ENCODE measurements around the gene PCDHA5.
"Not testable (repeated sequence)": the region's sequence is repeated elsewhere in the genome, so short reads cannot be mapped to it uniquely, and the experiment has no call there.

PCDHA5 gene

DNA sequence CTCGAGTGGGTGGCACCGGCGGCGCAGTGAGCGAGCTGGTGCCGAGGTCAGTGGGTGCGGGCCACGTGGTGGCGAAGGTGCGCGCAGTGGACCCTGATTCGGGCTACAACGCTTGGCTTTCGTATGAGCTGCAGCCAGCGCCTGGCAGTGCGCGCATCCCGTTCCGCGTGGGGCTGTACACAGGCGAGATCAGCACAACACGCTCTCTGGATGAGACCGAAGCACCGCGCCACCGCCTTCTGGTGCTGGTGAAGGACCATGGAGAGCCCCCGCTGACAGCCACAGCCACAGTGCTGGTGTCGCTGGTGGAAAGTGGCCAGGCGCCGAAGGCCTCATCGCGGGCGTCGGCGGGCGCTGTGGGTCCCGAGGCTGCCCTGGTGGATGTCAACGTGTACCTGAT, 2.1 kb downstream of the PCDHA5 start:
- no peak for DNase-seq (ENCODE audit: low spot score)

DNA sequence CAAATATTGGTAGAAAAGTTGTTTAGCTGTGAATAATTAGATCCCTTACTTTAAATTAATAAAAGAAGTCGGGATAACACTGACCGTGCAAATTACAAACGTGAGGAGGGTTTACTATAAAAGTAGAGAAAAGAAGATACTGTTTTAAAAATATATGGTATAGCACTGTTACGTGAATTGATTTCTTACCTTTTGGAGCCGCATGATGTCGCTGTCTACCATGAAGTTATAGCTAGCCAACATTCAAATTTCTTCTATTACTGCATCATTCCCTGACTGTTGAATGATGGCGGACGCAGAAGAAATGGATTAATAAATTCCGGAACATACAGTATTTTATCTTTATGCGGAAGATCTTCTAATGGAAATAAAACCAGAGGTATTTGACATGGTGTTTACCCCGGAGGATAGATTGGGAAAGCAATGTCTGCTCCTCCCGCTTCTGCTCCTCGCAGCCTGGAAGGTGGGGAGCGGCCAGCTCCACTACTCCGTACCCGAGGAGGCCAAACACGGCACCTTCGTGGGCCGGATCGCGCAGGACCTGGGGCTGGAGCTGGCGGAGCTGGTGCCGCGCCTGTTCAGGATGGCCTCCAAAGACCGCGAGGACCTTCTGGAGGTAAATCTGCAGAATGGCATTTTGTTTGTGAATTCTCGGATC, 6.4 kb downstream of the PCDHA5 start, which contains the start of gene PCDHA6:
Gene PCDHA6 (plus strand): TSS at position 257 of the 658 bp plus-strand sequence. CDS start 132 bp downstream, at position 389.
- DNase-seq (ENCODE audit: low spot score), result no peak

- no peak for DNase-seq (ENCODE audit: low spot score)
These were observed 6.9 kb downstream of the PCDHA5 start for GRCh38 chr5:140828362-140828737.

DNA sequence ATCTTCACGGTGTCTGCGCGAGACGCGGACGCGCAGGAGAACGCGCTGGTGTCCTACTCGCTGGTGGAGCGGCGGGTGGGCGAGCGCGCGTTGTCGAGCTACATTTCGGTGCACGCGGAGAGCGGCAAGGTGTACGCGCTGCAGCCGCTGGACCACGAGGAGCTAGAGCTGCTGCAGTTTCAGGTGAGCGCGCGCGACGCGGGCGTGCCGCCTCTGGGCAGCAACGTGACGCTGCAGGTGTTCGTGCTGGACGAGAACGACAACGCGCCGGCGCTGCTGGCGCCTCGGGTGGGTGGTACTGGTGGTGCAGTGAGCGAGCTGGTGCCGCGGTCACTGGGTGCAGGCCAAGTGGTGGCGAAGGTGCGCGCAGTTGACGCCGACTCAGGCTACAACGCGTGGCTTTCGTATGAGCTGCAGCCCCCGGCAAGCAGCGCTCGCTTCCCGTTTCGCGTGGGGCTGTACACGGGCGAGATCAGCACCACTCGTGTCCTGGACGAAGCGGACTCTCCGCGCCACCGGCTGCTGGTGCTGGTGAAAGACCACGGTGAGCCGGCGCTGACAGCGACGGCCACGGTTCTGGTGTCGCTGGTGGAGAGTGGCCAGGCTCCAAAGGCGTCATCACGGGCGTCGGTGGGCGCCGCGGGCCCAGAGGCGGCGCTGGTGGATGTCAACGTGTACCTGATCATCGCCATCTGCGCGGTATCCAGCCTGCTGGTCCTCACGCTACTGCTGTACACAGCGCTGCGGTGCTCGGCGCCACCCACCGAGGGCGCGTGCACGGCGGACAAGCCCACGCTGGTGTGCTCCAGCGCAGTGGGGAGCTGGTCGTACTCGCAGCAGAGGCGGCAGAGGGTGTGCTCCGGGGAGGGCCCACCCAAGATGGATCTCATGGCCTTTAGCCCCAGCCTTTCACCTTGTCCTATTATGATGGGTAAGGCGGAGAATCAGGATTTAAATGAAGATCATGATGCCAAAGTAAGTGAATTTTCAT, 8.4 kb downstream of the PCDHA5 start:
- not testable (repeated sequence) for DNase-seq (ENCODE audit: low spot score)

DNA sequence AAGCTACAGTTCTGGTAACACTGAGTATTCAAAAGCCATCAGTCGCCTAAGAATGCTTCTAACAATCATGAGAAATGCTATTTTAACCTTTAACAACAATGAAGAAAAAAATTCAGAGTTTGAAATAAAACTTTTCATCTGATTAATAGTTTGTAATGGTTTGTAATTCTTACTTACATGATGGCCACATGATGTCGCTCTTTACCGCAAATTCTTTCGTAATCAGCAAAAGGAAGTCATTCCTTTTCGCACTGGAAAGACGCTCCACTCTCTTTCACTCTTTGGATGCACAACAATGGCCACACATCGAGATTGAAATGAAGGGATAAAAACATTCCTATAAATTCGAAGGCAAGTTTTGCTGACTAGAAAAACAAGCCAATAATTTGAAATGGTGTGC, 12.6 kb downstream of the PCDHA5 start, which contains the start of gene PCDHA7:
Gene PCDHA7 (plus strand): TSS at position 277 of the 400 bp plus-strand sequence. CDS start 115 bp downstream, at position 392.
- no peak for DNase-seq (ENCODE audit: low spot score)

- DNase-seq (ENCODE audit: low spot score), result not testable (repeated sequence)
These were observed 13.1 kb downstream of the PCDHA5 start for GRCh38 chr5:140834439-140835008.

GRCh38 chr5:140835622-140836510, 14.5 kb downstream of the PCDHA5 start:
- no peak for DNase-seq (ENCODE audit: low spot score)

DNA sequence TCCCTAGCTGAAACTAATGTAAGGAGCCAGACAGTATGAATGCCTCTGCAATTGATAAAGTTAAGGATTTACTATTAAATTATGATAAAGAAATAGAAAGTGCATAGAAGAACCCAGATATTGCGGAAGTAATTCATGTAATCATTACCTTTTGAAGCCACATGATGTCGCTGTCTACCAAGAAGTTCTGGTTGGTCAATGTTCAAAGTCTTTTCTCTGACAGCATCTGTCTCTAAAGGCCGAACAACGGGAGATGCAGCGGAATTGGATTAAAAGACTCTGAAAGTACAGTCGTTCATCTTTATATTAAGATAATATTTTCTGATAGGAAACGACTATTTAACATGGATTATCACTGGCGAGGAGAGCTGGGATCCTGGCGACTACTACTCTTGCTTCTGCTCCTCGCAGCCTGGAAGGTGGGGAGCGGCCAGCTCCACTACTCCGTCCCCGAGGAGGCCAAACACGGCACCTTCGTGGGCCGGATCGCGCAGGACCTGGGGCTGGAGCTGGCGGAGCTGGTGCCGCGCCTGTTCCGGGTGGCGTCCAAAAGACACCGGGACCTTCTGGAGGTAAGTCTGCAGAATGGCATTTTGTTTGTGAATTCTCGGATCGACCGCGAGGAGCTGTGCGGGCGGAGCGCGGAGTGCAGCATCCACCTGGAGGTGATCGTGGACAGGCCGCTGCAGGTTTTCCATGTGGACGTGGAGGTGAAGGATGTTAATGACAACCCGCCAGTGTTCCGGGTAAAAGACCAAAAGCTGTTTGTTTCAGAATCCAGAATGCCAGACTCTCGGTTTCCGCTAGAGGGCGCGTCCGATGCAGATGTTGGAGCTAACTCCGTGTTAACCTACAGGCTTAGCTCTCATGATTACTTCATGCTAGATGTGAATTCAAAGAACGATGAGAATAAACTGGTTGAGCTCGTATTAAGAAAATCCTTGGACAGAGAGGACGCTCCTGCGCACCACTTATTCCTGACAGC, 19.9 kb downstream of the PCDHA5 start, which contains the start of gene PCDHA8:
Gene PCDHA8 (plus strand): TSS at position 210 of the 985 bp plus-strand sequence. CDS start 135 bp downstream, at position 345.
- no peak for DNase-seq (ENCODE audit: low spot score)

- no peak for DNase-seq (ENCODE audit: low spot score)
These were observed 21.7 kb downstream of the PCDHA5 start for GRCh38 chr5:140842798-140843733.

DNA sequence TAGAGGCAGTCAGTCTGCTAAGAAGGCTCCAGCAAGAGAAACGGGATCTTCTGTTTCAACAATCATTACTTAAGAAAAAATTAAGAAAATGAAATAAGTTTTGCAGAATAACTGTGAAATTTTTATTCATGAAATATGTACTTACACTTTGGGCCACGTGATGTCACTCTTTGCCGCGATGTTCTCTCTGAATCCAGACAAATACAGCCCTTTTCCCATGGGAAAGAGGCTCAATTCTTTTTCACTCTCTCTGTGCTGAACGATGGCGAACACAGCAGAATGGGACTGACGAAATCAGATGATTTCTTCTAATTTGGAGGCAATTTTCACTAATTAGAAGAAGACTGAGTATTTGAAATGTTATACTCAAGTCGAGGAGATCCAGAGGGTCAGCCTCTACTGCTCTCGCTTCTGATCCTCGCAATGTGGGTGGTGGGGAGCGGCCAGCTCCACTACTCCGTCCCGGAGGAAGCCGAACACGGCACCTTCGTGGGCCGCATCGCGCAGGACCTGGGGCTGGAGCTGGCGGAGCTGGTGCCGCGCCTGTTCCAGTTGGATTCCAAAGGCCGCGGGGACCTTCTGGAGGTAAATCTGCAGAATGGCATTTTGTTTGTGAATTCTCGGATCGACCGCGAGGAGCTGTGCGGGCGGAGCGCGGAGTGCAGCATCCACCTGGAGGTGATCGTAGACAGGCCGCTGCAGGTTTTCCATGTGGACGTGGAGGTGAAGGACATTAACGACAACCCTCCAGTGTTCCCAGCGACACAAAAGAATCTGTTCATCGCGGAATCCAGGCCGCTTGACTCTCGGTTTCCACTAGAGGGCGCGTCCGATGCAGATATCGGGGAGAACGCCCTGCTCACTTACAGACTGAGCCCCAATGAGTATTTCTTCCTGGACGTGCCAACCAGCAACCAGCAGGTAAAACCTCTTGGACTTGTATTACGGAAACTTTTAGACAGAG, 27.0 kb downstream of the PCDHA5 start, which contains the start of gene PCDHA9:
Gene PCDHA9 (plus strand): TSS at position 244 of the 964 bp plus-strand sequence. CDS start 114 bp downstream, at position 358.
- not testable (repeated sequence) for DNase-seq (ENCODE audit: low spot score)

DNA sequence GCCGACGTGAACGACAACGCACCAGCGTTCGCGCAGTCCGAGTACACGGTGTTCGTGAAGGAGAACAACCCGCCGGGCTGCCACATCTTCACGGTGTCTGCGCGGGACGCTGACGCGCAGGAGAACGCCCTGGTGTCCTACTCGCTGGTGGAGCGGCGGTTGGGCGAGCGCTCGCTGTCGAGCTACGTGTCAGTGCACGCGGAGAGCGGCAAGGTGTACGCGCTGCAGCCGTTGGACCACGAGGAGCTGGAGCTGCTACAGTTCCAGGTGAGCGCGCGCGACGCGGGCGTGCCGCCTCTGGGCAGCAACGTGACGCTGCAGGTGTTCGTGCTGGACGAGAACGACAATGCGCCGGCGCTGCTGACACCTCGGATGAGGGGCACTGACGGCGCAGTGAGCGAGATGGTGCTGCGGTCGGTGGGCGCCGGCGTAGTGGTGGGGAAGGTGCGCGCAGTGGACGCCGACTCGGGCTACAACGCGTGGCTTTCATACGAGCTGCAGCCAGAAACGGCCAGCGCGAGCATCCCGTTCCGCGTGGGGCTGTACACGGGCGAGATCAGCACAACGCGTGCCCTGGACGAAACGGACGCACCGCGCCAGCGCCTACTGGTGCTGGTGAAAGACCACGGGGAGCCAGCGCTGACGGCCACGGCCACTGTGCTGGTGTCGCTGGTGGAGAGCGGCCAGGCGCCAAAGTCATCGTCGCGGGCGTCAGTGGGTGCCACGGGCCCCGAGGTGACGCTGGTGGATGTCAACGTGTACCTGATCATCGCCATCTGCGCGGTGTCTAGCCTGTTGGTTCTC, 28.6 kb downstream of the PCDHA5 start:
- DNase-seq (ENCODE audit: low spot score), result not testable (repeated sequence)

GRCh38 chr5:140855772-140856674, 34.6 kb downstream of the PCDHA5 start, which contains the start of gene PCDHA10:
PCDHA10 (plus strand) TSS chr5:140855897; CDS start chr5:140856049, 152 bp downstream.
- DNase-seq (ENCODE audit: low spot score), result no peak

- DNase-seq (ENCODE audit: low spot score), result no peak
These were observed 36.0 kb downstream of the PCDHA5 start for GRCh38 chr5:140857177-140857986.

GRCh38 chr5:140857987-140858240, 36.5 kb downstream of the PCDHA5 start:
- DNase-seq (ENCODE audit: low spot score), result no peak

Measured in hematopoietic multipotent progenitor cell treated with erythropoietin and hydrocortisone succinate and interleukin-3 and kit ligand, for 17 days (in vitro differentiated cells).